SJSA1 (cell line): Measurements from ENCODE around the gene ANGEL2. TPM values are rescaled to one million over a fixed set of nuclear protein-coding genes. Genes with fewer than 3 reads are reported as not detected.
"Not testable (repeated sequence)": the region's sequence is repeated elsewhere in the genome, so short reads cannot be mapped to it uniquely, and the experiment has no call there.

Experiments used
- DNase-seq, 2 experiments: peaks; one replicate each; pipeline ENCODE4 v3.0.0-alpha.2; 2015 to 2020; ENCODE audit warnings: low spot score in 2 of 2, low read depth in 1 of 2
- H3K27ac ChIP-seq: fragments of 250-450 bp; sonication (Bioruptor Pico); 2 replicates; pipeline ENCODE4 v1.5.1; 2020; ENCODE audit warnings: mild to moderate bottlenecking, moderate library complexity
- H3K27me3 ChIP-seq: fragments of 250-450 bp; sonication (Bioruptor Pico); replicated peaks from 2 replicates; pipeline ENCODE4 v1.5.1; 2020; ENCODE audit warnings: mild to moderate bottlenecking, moderate library complexity
- H3K36me3 ChIP-seq: fragments of 250-450 bp; sonication (Bioruptor Pico); 2 replicates; pipeline ENCODE4 v1.5.1; 2020; ENCODE audit warnings: mild to moderate bottlenecking
- H3K4me1 ChIP-seq: fragments of 250-450 bp; sonication (Bioruptor Pico); replicated peaks from 2 replicates; pipeline ENCODE4 v1.6.1; 2021; ENCODE audit warnings: mild to moderate bottlenecking
- H3K4me3 ChIP-seq: fragments of 250-450 bp; sonication (Bioruptor Pico); 2 replicates; pipeline ENCODE4 v1.5.1; 2020; ENCODE audit warnings: mild to moderate bottlenecking
- H3K9me3 ChIP-seq: fragments of 250-450 bp; sonication (Bioruptor Pico); replicated peaks from 2 replicates; pipeline ENCODE4 v1.5.1; 2020; ENCODE audit warnings: mild to moderate bottlenecking
- total RNA-seq: library from RNA; depleted of rRNA; stranded (reverse); fragments of >200 nt; shearing (Covaris generic); gene quantifications from 2 replicates; pipeline ENCODE4 v1.2.3, GENCODE V29; 2014

ANGEL2 gene
- total RNA-seq, 1 experiment from 2014 or later: 42.3 TPM

DNA sequence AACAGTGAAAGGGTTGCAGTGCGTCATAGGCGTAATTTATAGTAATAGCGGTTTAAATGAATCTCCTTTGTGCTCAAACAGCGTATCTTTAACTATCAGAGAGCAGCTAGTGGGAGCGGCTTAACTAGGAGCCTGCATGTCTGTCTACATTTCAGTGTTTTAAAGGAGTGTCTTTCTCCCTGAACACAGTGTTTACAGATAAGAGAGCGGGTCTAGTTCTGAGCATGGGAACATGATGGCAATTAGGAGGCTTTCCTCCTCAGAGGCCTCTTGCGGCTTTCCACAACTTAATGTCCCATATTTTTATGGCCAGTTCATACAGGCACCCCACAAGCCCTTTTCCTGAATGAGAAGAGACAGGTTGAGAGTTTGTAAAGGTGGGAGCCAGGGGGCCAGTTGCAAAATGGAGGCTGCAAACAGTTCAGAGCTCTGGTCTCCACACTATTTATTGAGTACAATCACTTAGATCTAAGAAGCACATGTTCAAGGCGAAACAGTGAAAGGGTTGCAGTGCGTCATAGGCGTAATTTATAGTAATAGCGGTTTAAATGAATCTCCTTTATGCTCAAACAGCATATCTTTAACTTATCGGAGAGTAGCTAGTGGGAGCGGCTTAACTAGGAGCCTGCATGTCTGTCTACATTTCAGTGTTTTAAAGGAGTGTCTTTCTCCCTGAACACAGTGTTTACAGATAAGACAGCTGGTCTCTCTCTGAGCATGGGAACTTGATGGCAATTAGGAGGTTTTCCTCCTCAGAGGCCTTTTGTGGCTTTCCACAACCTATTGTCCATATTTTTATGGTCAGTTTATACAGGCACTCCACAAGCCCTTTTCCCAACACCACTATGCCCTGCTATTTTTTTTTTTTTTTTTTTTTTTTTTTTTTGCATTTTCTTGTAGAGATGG, 29.9 kb upstream of the ANGEL2 start:
- H3K4me1 ChIP-seq, H3K9me3 ChIP-seq, H3K4me3 ChIP-seq, H3K36me3 ChIP-seq, H3K27me3 ChIP-seq, H3K27ac ChIP-seq, DNase-seq: not testable (repeated sequence)

DNA sequence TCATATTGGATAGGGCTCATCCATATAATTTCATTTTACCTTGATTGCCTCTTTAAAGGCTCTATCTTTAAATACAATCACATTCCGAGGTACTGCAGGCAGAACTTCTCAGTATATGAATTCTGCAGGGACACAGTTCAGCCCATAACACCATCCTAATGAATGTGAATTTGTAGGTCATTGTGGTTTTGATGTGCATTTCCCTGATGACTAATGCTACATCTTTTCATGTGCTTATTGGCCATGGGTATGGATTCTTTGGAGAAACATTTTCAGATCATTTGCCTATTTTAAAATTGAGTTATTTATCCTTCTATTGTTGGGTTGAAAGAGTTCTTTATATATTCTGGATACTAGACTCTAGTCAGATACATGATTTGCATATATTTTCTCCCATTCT, 25.8 kb upstream of the ANGEL2 start:
- Histone ChIP-seq H3K4me1 (no peaks in the 10 kb centered on the region), H3K4me3 (no peak overlapping the region), H3K36me3 (no peaks in the 10 kb centered on the region), H3K9me3 (no peaks in the 10 kb centered on the region), H3K27ac (no peak overlapping the region), H3K27me3 (no peaks in the 10 kb centered on the region; the same call in none of the 2 replicates)
- DNase-seq: no peak

DNA sequence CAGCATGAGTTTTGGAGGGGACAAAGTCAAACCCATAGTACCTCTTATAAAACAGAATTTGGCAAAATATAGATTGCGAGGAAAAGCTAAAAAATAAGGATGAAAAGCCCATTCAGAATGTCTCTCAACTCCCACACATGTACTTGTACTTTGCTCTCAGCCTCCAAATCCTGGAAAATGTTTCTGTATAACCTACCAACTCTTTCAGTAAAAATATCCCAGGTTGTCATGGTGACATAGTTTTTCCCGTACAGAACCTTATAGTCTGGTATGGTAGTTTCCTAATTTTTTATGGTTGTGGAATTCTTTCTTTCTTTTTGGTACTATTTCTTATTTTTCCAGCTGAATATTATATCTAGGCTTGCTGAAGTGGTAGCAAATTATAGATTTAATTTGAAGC, 19.9 kb upstream of the ANGEL2 start:
- H3K9me3 ChIP-seq: no peaks in the 10 kb centered on the region
- no peaks in the 10 kb centered on the region for H3K4me1 ChIP-seq
- H3K36me3 ChIP-seq: no peaks in the 10 kb centered on the region
- no peak for DNase-seq
- H3K4me3 ChIP-seq: no peak overlapping the region
- peaks cover 4% of the 10 kb centered on the region for H3K27me3 ChIP-seq
- H3K27ac ChIP-seq: no peak overlapping the region

DNA sequence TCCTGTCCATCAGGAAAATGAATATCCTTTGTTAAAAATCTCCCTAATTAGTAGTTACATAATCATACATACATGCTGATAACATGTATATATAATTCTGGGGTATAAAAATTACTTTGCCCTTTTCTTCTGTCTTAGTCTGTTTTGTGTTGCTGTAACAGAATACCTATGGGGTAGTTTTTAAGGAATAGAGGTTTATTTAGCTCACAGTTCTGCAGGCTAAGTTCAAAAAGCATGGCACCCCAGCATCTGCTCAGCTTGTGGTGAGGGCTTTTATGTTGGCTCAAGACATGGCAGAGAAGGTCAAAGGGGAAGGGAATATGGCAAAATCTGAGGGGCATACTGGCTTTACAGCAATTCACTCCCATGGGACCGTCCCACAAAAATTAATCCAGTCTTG, 19.0 kb upstream of the ANGEL2 start:
- Histone ChIP-seq H3K27me3 (peaks cover 4% of the 10 kb centered on the region), H3K4me1 (no peaks in the 10 kb centered on the region), H3K36me3 (no peaks in the 10 kb centered on the region), H3K4me3 (no peak overlapping the region), H3K27ac (no peak overlapping the region), H3K9me3 (no peaks in the 10 kb centered on the region)
- no peak for DNase-seq

DNA sequence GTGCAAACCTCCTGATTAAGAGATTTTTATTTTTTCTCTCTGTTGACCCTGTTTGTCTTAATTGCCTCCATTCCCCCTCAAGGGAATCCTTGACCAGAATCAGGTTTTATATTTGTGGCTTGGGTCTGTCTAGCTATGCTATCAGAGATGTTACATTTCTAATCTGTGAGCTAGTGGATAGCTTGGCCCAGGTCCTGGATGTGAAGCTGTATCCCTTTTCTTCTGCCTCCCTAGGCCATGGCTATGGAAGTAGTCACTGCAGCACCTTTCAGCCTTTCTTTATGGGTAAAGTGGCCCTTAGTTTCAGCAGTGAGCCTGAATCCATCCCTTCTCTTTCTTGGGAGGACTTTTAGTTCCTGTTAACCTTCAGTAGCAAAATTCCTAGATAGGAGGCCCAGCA, 17.0 kb upstream of the ANGEL2 start:
- Histone ChIP-seq H3K36me3 (no peaks in the 10 kb centered on the region), H3K4me1 (no peaks in the 10 kb centered on the region), H3K9me3 (no peaks in the 10 kb centered on the region), H3K27me3 (peaks cover 7% of the 10 kb centered on the region; the same call in 1 of the 2 replicates), H3K27ac (no peak overlapping the region), H3K4me3 (no peak overlapping the region)
- no peak for DNase-seq

DNA sequence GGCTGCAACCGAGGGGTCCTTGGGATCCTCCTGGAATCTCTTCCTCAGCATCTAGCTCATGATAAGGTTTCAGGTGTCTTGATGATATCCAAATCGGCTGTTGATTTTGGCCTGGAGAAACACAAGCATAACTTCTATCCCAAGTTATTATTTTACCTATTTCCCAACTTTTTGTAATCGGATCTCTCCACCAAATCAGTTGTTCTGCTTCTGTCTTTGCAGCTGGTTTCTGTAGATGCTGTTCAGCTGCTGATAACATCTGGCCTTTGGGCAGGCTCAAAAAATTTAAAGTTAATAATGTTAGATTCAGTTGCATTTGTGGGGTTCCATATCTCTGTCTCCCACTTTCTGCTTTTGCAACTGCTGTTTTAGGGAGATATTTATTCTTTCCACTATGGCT, 11.4 kb upstream of the ANGEL2 start:
- H3K27me3 ChIP-seq, H3K4me1 ChIP-seq: not testable (repeated sequence)

DNA sequence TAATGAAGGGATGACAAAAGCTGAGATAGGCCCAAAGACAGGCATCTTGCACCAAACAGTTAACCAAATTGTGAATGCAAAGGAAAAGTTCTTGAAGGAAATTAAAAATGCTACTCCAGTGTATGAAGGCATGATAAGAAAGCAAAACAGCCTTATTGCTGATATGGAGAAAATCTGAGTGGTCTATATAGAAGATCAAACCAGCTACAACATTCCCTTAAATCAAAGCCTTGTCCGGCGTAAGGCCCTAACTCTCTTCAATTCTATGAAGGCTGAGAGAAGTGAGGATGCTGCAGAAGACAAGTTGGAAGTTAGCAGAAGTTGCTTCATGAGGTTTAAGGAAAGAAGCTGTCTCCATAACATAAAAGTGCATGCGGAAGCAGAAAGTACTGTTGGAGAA, 4.3 kb upstream of the ANGEL2 start:
- Histone ChIP-seq H3K9me3 (no peaks in the 10 kb centered on the region), H3K36me3 (no peaks in the 10 kb centered on the region; the same call in 1 of the 2 replicates), H3K4me1 (peaks cover 4% of the 10 kb centered on the region; the same call in 1 of the 2 replicates), H3K27ac (no peak overlapping the region), H3K27me3 (0 out of 2 replicates have a peak, but pooled peaks cover 4% of the 10 kb centered on the region), H3K4me3 (no peak overlapping the region)
- no peak for DNase-seq

More for the DNA sequence above, 11.4 kb upstream of the ANGEL2 start:
- not testable (repeated sequence) for H3K27ac ChIP-seq, H3K9me3 ChIP-seq, DNase-seq, H3K36me3 ChIP-seq, H3K4me3 ChIP-seq

DNA sequence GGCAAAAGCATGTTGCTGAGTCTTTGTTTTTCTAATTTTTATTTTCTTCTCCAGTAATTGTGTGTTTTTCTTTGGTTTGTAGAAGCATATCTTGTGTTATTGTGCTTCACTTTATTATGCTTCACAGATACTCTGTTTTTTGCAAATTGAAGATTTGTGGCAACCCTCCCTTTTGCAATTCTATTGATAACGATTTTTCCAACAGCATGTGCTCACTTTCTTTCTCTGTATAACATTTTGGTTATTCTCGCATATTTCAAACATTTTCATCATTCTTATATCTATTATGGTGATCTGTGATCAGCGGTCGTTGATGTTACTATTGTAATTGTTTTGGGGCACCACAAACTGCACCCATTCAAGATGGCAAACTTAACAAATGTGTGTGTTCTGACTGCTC, 3.8 kb upstream of the ANGEL2 start:
- Histone ChIP-seq H3K36me3 (no peaks in the 10 kb centered on the region; the same call in 1 of the 2 replicates), H3K4me3 (no peak overlapping the region)

DNA sequence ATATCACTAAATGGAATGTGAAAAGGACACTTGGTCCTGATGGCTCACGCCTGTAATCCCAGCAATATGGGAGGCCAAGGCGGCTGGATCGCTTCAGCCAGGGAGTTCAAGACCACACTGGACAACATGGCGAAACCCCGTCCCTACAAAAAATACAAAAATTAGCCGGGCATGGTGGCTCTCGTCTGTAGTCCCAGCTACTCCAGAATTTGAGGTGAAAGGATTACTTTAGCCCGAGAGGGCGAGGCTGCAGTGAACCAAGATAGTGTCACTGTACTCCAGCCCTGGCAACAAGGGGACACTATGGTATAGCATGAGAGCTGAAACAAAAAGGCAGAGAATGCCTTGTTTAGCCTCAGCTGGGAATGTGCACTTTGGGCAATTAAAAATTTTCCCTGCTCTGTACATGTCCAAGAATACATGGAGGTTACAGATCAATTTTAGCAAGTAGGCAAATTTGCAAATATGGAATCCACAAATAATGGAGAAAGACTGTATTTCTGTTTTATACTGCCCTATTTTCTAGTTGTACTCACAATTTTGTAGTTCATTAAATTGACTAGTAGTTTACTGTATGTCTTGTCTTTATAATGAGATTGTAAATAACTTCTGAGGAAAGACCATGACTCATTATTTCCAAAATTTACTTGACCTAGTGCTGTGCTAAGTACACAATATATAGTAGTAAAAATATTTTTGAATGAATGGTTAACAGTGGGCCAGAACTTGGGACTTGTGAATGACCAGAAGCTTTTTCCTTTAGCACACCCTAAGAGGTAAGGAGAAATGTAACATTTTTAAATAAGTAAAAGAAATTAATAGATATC, 2.0 kb upstream of the ANGEL2 start:
- H3K4me1 ChIP-seq: peaks cover 4% of the 10 kb centered on the region; the same call in 1 of the 2 replicates
- H3K27me3 ChIP-seq: 0 out of 2 replicates have a peak, but pooled peaks cover 4% of the 10 kb centered on the region
- DNase-seq: no peak
- H3K36me3 ChIP-seq: no peaks in the 10 kb centered on the region; the same call in 1 of the 2 replicates
- no peak overlapping the region for H3K27ac ChIP-seq
- no peak overlapping the region for H3K4me3 ChIP-seq
- H3K9me3 ChIP-seq: no peaks in the 10 kb centered on the region

More for the DNA sequence above, 3.8 kb upstream of the ANGEL2 start:
- H3K27me3 ChIP-seq: 0 out of 2 replicates have a peak, but pooled peaks cover 4% of the 10 kb centered on the region
- H3K27ac ChIP-seq: no peak overlapping the region
- H3K4me1 ChIP-seq: peaks cover 4% of the 10 kb centered on the region; the same call in 1 of the 2 replicates
- H3K9me3 ChIP-seq: no peaks in the 10 kb centered on the region
- DNase-seq: no peak

DNA sequence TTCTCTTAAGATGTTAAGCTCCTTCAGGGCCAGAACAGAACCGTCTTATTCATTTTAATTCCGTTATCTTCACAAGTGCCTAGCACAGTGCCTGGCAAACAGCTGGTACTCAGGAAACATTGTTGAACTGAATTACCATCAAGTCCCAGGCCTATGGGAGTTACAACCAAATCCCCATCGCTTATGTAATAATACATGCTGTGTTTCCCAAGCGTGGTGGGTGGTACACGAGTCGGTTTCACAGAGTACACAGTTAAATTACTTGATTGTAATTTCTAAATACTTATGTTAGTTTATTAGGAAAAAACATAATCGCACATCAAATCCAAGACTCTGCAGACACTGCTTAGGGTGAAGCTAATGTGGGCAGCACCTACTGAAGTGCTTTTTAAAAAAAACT, 1.0 kb downstream of the ANGEL2 start:
- Histone ChIP-seq H3K27ac (peak overlapping the region; percentile 55), H3K4me1 (peaks cover 4% of the 10 kb centered on the region; the same call in 1 of the 2 replicates), H3K36me3 (peaks cover 14% of the 10 kb centered on the region), H3K9me3 (no peaks in the 10 kb centered on the region), H3K27me3 (no peaks in the 10 kb centered on the region), H3K4me3 (peak overlapping the region; percentile 76)
- no peak for DNase-seq

DNA sequence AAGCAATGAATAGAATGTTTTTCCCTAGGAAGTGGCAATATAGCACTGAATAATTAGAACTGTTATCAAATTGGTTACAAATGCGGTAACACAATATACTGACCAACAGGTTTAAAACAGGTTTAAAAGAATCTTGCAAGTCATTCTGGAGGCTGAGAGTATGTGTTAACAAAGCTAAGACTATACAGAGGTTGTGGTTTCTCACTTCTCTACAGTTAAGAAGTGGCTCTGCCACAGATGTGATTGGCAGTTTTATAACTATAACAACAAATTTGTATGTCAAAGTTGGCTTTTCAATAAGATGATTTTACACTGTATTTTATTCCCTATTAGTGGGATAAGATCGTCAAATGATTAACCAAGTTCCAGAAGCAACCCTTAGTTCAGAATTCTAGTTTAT, 7.1 kb downstream of the ANGEL2 start:
- H3K36me3 ChIP-seq: peaks cover 50% of the 10 kb centered on the region
- DNase-seq: no peak
- H3K27me3 ChIP-seq: no peaks in the 10 kb centered on the region
- no peaks in the 10 kb centered on the region for H3K4me1 ChIP-seq
- H3K27ac ChIP-seq: no peak overlapping the region
- no peak overlapping the region for H3K4me3 ChIP-seq
- H3K9me3 ChIP-seq: no peaks in the 10 kb centered on the region

DNA sequence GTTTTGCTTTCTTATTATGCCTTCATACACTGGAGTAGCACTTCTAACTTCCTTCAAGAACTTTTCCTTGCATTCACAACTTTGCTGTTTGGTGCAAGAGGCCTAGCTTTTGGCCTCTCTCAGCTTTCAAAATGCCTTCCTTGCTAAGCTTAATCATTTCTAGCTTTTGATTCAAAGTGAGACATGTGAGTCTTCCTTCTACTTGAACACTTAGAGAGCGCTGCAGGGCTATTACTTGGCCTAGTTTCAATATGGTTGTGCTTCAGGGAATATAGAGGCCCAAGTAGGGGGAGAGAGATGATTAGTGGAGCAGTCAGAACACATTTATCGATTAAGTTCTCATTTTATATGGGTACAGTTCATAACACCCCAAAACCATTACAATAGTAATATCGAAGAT, 12.4 kb downstream of the ANGEL2 start:
- H3K27me3 ChIP-seq: no peaks in the 10 kb centered on the region
- DNase-seq: no peak
- H3K4me1 ChIP-seq: no peaks in the 10 kb centered on the region
- no peaks in the 10 kb centered on the region for H3K9me3 ChIP-seq
- no peak overlapping the region for H3K27ac ChIP-seq
- peaks cover 53% of the 10 kb centered on the region for H3K36me3 ChIP-seq
- no peak overlapping the region for H3K4me3 ChIP-seq

DNA sequence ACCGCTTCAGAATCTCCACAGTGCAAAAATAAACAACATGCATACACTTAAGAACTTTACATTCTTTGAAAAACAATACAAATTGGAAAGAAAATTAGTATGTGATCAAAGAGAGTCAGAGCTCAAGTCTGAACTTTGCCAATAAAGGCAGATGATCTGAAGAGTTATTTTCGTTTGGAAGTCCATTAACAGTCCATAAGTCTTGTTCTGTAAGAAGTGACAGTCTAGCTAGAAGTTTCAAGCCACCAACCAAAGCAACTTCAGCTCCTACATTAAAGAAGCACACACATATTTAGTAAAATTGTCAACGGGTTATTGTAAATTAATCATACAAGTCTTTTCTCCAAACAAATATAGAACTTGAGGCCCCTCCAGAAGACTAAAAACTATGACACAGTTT, 20.7 kb downstream of the ANGEL2 start:
- DNase-seq: no peak
- H3K4me1 ChIP-seq: no peaks in the 10 kb centered on the region
- H3K4me3 ChIP-seq: no peak overlapping the region
- no peaks in the 10 kb centered on the region for H3K27me3 ChIP-seq
- no peaks in the 10 kb centered on the region for H3K9me3 ChIP-seq
- H3K27ac ChIP-seq: no peak overlapping the region
- H3K36me3 ChIP-seq: peaks cover 36% of the 10 kb centered on the region

DNA sequence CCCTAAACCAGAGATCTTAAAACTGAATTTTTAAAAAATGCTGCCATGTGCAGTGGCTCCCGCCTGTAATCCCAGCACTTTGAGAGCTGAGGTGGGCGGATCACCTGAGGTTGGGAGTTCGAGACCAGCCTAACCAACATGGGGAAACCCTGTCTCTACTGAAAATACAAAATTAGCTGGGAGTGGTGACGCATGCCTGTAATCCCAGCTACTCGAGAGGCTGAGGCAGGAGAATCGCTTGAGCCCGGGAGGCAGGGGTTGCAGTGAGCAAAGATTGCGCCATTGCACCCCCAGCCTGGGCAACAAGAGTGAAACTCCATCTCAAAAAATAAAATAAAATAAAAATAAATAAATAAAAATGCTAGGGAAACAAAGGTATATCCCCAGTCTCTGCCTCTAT, 21.7 kb downstream of the ANGEL2 start:
- not testable (repeated sequence) for H3K27me3 ChIP-seq, H3K4me1 ChIP-seq, H3K4me3 ChIP-seq, DNase-seq, H3K9me3 ChIP-seq, H3K27ac ChIP-seq
- H3K36me3 ChIP-seq: peaks cover 36% of the 10 kb centered on the region
